Kidney epithelial cell (primary cell): ENCODE results near the gene MAP2K2. TPM values are rescaled to one million over a fixed set of nuclear protein-coding genes. Genes with fewer than 3 reads are reported as not detected.

Experiments used
- DNase-seq: peaks from one replicate; pipeline ENCODE4 v3.0.0-alpha.2; 2010; ENCODE audit warnings: low read depth
- H3K27me3 ChIP-seq: 2 replicates; pipeline ENCODE4 v1.6.0; 2011; ENCODE audit warnings: low read length; ENCODE audit not compliant: control insufficient read depth, insufficient read depth
- H3K36me3 ChIP-seq: 2 replicates; pipeline ENCODE4 v1.5.1; 2011; ENCODE audit warnings: low read length; ENCODE audit not compliant: control insufficient read depth, insufficient read depth
- H3K4me3 ChIP-seq: 2 replicates; pipeline ENCODE4 v1.5.1; 2011; ENCODE audit warnings: low read depth, mild to moderate bottlenecking, control low read depth, low read length
- total RNA-seq: library from RNA; depleted of rRNA; stranded (reverse); fragments of >200 nt; gene quantifications from 2 replicates; pipeline ENCODE4 v1.2.3, GENCODE V29; 2015
- TF ChIP-seq, protein P1 (sequence below): IDR thresholded peaks from 2 replicates; pipeline ENCODE4 v1.5.1; 2011; ENCODE audit warnings: mild to moderate bottlenecking, moderate library complexity, low read length, control low read depth, inconsistent platforms; ENCODE audit not compliant: insufficient read depth, poor library complexity, severe bottlenecking

The MAP2K2 gene
- total RNA-seq, 1 donor from 2014 or later, result 198 TPM

GRCh38 chr19:4157164-4157563 is 33.2 kb upstream of the MAP2K2 start:
- no peak for DNase-seq
- TF ChIP-seq, protein P1, sequence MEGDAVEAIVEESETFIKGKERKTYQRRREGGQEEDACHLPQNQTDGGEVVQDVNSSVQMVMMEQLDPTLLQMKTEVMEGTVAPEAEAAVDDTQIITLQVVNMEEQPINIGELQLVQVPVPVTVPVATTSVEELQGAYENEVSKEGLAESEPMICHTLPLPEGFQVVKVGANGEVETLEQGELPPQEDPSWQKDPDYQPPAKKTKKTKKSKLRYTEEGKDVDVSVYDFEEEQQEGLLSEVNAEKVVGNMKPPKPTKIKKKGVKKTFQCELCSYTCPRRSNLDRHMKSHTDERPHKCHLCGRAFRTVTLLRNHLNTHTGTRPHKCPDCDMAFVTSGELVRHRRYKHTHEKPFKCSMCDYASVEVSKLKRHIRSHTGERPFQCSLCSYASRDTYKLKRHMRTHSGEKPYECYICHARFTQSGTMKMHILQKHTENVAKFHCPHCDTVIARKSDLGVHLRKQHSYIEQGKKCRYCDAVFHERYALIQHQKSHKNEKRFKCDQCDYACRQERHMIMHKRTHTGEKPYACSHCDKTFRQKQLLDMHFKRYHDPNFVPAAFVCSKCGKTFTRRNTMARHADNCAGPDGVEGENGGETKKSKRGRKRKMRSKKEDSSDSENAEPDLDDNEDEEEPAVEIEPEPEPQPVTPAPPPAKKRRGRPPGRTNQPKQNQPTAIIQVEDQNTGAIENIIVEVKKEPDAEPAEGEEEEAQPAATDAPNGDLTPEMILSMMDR, result no peak
- no peak overlapping the region for H3K4me3 ChIP-seq
- no peaks in the 10 kb centered on the region for H3K36me3 ChIP-seq
- peaks cover 11% of the 10 kb centered on the region for H3K27me3 ChIP-seq

GRCh38 chr19:4154571-4155312 is 30.8 kb upstream of the MAP2K2 start:
- Histone ChIP-seq H3K27me3 (peaks cover 15% of the 10 kb centered on the region), H3K36me3 (no peaks in the 10 kb centered on the region), H3K4me3 (no peak overlapping the region)
- TF ChIP-seq, protein P1, result no peak
- no peak for DNase-seq

- Histone ChIP-seq H3K36me3 (no peaks in the 10 kb centered on the region), H3K27me3 (peaks cover 17% of the 10 kb centered on the region), H3K4me3 (no peak overlapping the region)
- DNase-seq, result no peak
- TF ChIP-seq, protein P1, result no peak
These were observed 28.5 kb upstream of the MAP2K2 start for GRCh38 chr19:4152241-4152998.

- no peak overlapping the region for H3K4me3 ChIP-seq
- TF ChIP-seq, protein P1, result no peak
- no peaks in the 10 kb centered on the region for H3K36me3 ChIP-seq
- peaks cover 15% of the 10 kb centered on the region for H3K27me3 ChIP-seq
- no peak for DNase-seq
These were observed 27.7 kb upstream of the MAP2K2 start for GRCh38 chr19:4151623-4152022.

DNA sequence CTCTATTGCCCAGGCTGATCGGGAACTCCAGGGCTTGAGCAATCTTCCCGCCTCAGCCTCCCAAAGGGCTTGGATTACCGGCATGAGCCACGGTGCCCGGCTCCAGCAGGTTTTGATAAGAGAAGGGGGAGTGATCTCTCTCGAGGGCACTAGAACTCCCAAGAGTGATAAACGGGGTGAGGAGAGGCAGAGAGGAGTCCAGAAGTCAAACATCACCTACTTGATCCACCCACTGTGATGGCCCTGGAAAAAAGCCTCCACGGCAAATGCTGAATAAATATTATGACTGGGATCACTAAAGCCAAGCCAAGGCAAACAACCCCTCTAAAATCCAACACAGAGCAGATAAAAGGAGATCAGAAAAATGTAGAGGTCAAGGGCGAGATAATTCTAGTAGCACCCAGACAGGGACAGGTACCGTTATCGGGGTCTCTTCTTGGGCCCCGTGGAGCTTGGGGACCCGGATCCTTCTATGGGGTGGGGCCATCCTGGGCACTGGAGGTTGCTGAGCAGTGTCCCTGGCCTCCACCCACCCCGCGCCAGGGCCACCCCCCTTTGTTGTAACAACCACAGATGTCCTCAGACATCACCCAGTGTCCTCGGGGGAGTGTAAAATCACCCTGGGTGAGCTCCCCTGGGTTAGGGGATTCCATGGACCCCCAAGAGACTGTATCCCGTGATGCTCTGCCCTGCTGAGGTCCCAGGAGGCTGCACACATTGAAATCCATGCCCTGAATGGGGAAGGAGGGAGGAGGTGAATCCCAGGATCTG is 25.8 kb upstream of the MAP2K2 start:
- DNase-seq, result no peak
- H3K4me3 ChIP-seq, result no peak overlapping the region
- TF ChIP-seq, protein P1, result no peak
- peaks cover 9% of the 10 kb centered on the region for H3K27me3 ChIP-seq
- H3K36me3 ChIP-seq, result no peaks in the 10 kb centered on the region
